ENCODE measurements around the gene ERBB4.

Gene ERBB4

DNA sequence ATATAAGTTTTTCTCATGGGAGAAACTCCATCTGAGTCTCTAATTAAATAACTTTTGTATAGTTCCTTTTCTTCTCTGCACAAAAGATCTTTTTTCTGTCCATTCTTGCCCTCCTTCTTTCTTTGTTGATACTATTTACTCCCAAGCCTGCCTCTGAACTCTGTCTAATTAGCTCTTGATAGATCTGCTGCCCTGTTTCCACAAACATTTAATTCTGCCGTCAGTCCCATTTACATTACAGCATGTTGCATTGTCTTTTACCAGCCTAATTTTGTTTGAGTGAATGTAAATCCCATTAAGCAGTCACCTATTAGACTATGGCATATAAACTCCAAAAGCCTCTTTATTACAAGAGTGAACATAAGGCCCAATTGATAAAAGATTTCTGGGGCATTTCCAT lies 254.4 kb downstream of the ERBB4 start:
- no peak overlapping the region for H3K27ac ChIP-seq
- no peaks in the 10 kb centered on the region for H3K79me2 ChIP-seq (ENCODE audit: insufficient read depth, low read depth)
- TF ChIP-seq, protein P1, sequence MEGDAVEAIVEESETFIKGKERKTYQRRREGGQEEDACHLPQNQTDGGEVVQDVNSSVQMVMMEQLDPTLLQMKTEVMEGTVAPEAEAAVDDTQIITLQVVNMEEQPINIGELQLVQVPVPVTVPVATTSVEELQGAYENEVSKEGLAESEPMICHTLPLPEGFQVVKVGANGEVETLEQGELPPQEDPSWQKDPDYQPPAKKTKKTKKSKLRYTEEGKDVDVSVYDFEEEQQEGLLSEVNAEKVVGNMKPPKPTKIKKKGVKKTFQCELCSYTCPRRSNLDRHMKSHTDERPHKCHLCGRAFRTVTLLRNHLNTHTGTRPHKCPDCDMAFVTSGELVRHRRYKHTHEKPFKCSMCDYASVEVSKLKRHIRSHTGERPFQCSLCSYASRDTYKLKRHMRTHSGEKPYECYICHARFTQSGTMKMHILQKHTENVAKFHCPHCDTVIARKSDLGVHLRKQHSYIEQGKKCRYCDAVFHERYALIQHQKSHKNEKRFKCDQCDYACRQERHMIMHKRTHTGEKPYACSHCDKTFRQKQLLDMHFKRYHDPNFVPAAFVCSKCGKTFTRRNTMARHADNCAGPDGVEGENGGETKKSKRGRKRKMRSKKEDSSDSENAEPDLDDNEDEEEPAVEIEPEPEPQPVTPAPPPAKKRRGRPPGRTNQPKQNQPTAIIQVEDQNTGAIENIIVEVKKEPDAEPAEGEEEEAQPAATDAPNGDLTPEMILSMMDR (conservative IDR thresholded peaks at IDR 0.05; ENCODE audit: low read depth, low read length): no peak
- no peaks in the 10 kb centered on the region for H3K36me3 ChIP-seq (ENCODE audit: insufficient read depth)
- no peak overlapping the region for H3K9ac ChIP-seq
- no peak overlapping the region for H3K4me2 ChIP-seq
- no peaks in the 10 kb centered on the region for H3K27me3 ChIP-seq (ENCODE audit: insufficient read depth, low read depth)
- no peaks in the 10 kb centered on the region for H3K4me1 ChIP-seq (ENCODE audit: low read depth, poor library complexity, severe bottlenecking)
- no peak overlapping the region for H3K4me3 ChIP-seq (IDR thresholded peaks at IDR 0.05; ENCODE audit: insufficient read depth, low read depth, low read length)
- H2AFZ ChIP-seq (ENCODE audit: low read depth): no peak overlapping the region
- no peaks in the 10 kb centered on the region for H4K20me1 ChIP-seq (ENCODE audit: insufficient read depth)

DNA sequence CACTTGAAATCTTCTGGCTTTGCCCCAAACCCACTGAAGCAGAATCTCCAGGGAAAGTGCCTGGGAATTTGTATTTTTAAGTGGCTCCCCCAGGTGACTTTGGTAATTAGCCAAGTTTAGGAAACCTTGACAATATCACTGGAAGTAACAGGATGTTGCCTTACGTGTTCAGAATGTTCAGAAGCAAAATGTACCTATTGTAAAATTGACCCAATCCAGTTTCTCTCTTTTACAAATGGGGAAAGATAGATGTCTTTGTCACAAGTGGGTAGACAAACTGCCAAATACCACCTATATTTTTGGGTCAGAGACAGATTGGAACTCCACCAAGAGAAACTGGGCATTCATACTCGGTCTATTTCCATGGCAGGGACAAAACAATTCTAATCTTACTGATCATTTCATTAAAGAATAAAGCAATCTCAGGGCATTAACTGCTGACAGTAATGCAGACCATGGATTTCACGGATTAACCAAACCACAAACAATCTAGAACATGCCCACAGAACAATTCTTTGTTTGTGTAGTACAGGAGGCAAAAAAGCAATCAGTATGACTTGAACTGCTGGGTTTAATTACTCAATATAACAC lies 255.8 kb downstream of the ERBB4 start:
- H3K4me3 ChIP-seq (IDR thresholded peaks at IDR 0.05; ENCODE audit: insufficient read depth, low read depth, low read length): no peak overlapping the region
- no peak overlapping the region for H3K4me2 ChIP-seq
- TF ChIP-seq, protein P1 (conservative IDR thresholded peaks at IDR 0.05; ENCODE audit: low read depth, low read length): no peak

DNA sequence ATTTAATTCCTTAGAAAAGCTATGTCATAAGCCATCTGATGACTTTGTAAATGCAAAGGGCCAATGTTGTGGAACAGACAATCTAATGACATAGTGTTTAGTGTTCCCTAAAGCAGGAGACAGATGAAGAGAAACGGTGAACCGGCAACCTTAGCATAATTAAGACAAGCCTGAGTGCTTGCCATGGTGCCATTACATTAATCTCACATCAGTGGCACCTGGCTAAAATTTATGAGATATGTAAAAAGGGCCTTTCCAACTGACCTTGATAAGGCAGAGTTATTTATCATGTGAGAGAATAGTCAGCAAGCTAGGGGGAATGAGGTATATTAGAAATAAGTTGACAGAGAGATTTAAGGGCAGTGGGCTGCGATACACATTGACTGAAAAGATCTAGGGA lies 261.8 kb downstream of the ERBB4 start:
- no peak overlapping the region for H3K9ac ChIP-seq
- no peaks in the 10 kb centered on the region for H3K36me3 ChIP-seq (ENCODE audit: insufficient read depth)
- H3K79me2 ChIP-seq (ENCODE audit: insufficient read depth, low read depth): no peaks in the 10 kb centered on the region
- TF ChIP-seq, protein P1 (conservative IDR thresholded peaks at IDR 0.05; ENCODE audit: low read depth, low read length): no peak
- H3K27me3 ChIP-seq (ENCODE audit: insufficient read depth, low read depth): no peaks in the 10 kb centered on the region
- H3K4me2 ChIP-seq: no peak overlapping the region
- H3K4me1 ChIP-seq (ENCODE audit: low read depth, poor library complexity, severe bottlenecking): no peaks in the 10 kb centered on the region
- no peak overlapping the region for H2AFZ ChIP-seq (ENCODE audit: low read depth)
- H3K4me3 ChIP-seq (IDR thresholded peaks at IDR 0.05; ENCODE audit: insufficient read depth, low read depth, low read length): no peak overlapping the region
- H3K27ac ChIP-seq: no peak overlapping the region
- no peaks in the 10 kb centered on the region for H4K20me1 ChIP-seq (ENCODE audit: insufficient read depth)

More for the DNA sequence above, 255.8 kb downstream of the ERBB4 start:
- H4K20me1 ChIP-seq (ENCODE audit: insufficient read depth): no peaks in the 10 kb centered on the region
- no peaks in the 10 kb centered on the region for H3K4me1 ChIP-seq (ENCODE audit: low read depth, poor library complexity, severe bottlenecking)
- no peak overlapping the region for H2AFZ ChIP-seq (ENCODE audit: low read depth)
- H3K27ac ChIP-seq: no peak overlapping the region
- no peaks in the 10 kb centered on the region for H3K27me3 ChIP-seq (ENCODE audit: insufficient read depth, low read depth)
- no peak overlapping the region for H3K9ac ChIP-seq
- H3K79me2 ChIP-seq (ENCODE audit: insufficient read depth, low read depth): no peaks in the 10 kb centered on the region
- no peaks in the 10 kb centered on the region for H3K36me3 ChIP-seq (ENCODE audit: insufficient read depth)

DNA sequence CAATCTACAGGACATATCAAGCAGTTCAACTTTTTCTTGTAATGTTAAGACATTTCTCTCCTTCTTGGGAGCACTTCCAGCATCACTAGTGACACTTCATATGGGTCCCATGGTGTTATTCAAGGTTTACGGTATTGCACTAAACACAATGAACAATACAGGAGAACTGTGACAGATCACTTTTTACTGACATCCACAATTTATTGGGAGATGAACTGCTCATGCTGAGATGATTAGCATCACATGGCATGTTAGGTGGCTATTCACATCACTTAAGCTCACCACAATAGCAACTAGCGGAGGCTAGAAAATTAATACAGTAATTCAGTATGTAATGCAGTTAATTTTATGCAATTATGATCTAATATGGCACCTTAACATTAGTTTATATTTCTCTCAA lies 264.4 kb downstream of the ERBB4 start:
- no peak overlapping the region for H3K9ac ChIP-seq
- H4K20me1 ChIP-seq (ENCODE audit: insufficient read depth): no peaks in the 10 kb centered on the region
- H3K27me3 ChIP-seq (ENCODE audit: insufficient read depth, low read depth): no peaks in the 10 kb centered on the region
- no peaks in the 10 kb centered on the region for H3K4me1 ChIP-seq (ENCODE audit: low read depth, poor library complexity, severe bottlenecking)
- H2AFZ ChIP-seq (ENCODE audit: low read depth): no peak overlapping the region
- no peak overlapping the region for H3K4me2 ChIP-seq
- no peak overlapping the region for H3K27ac ChIP-seq
- H3K36me3 ChIP-seq (ENCODE audit: insufficient read depth): no peaks in the 10 kb centered on the region
- H3K4me3 ChIP-seq (IDR thresholded peaks at IDR 0.05; ENCODE audit: insufficient read depth, low read depth, low read length): no peak overlapping the region
- no peaks in the 10 kb centered on the region for H3K79me2 ChIP-seq (ENCODE audit: insufficient read depth, low read depth)
- TF ChIP-seq, protein P1 (conservative IDR thresholded peaks at IDR 0.05; ENCODE audit: low read depth, low read length): no peak

Measured in KMS-11 (cell line).